Activated CD8-positive, alpha-beta memory T cell treated with anti-CD3 and anti-CD28 coated beads, Interleukin-2, amount 50 U/mL, for 48 hours (primary cell): Measurements from ENCODE around the gene MYCBP2.
"Not testable (repeated sequence)": the region's sequence is repeated elsewhere in the genome, so short reads cannot be mapped to it uniquely, and the experiment has no call there.

Source experiments
- DNase-seq: peaks from one replicate; pipeline ENCODE4 v3.0.0-alpha.2; 2020

MYCBP2 gene

DNA sequence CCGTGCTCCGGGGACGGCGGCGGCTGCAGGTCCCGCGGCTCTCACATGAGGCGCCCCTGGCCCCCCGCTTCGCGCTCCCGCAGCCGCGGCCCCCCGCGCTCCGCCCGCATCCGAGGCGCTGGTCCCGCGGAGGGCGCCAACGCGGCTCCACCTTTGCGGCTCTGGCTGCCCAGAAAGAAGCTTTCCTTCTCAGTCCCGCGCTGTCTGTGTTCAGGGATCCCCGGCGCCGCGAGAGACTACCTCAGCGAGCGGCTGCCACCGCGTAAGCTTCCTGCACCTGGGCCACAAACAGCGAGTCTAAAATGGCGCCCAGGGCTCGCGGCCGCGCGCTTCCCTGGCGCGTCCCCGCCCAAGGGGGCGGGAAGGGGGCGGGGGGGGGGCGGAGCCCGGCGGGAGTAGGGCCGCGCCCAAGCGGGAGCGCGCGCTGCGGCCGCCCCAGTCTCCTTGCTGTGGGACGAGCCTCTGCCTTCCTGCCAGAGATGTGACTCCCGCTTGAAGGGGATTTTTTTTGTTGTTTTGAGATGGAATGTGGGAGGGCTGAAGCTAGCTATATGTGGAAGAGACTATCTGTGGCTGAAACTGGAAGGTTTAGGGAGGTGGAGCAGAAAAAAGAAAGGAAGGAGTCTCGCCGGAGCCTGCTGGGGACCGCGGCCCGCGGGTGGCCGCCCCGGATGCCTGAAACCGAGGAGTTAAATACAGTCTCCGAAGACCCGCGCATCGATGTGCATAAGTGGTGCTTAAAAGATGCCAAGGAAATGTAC is 299.9 kb downstream of the MYCBP2 start, which contains the start of gene FBXL3:
TSS of gene FBXL3 (minus strand) at position 299 of the 761 bp plus-strand sequence. CDS start 5,299 bp downstream, outside the sequence.
- DNase-seq, result peak; percentile 90

- peak; percentile 83 for DNase-seq
These were observed 300.5 kb downstream of the MYCBP2 start for GRCh38 chr13:77026255-77026860.

DNA sequence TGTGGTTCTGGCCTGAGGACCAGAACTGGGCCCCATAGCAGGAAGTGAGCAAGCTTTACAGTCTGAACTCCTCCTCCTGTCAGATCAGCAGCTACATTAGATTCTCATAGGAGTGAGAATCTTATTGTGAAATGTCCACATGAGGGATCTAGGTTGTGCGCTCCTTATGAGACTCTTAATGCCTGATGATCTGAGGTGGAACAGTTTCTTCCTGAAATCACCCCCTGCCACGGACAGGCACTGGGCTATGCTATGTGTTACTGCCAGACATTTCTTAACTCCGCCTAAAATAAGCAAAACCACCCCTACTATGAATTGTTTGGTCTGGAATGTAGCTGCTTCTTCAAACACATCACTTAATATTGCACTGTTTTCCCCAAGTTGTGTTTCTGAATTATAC is 304.6 kb downstream of the MYCBP2 start:
- DNase-seq, result no peak

DNA sequence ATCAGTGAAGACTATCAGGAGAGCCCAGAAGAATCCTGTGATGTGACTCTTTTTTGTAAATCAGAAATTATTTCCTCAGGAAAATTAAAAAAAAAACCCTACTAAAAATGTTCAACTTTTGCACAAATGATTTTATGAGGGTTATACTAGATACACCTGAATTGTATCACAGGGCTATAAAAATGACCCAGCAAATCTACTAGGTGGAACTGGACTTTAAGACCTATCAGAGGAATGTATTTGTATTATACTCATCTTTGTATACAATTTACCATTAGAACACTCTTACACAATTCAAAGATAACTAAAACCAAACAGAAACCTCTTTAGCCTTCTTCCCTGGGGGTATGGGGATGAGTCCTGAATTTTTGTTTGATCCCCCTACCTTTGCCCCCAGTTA is 307.1 kb downstream of the MYCBP2 start:
- DNase-seq, result no peak

GRCh38 chr13:77016888-77017623 is 309.8 kb downstream of the MYCBP2 start:
- DNase-seq, result no peak

DNA sequence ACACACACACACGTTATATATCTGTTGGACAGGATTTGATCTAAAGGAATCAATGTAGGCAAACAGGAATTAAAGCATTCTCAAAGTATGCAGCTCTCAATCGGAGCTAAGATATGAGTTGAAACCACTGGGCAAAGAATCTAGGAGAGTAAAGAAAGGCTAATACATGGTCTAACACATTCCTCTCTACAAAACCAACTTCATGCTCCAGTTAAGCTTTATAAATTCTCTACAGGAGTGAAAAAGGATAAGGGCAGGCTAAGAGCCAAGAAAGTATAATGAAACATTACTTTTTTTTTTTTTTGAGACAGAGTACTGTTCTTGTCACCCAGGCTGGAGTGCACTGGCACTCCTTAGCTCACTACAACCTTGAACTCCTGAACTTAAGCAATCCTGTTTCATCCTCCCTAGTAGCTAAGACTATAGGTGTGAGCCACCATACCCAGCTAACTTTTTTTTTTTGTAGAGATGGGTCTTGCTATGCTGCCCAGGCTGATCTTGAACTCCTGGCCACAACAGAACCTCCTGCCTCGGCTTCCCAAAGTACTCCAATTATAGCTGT is 310.6 kb downstream of the MYCBP2 start:
- DNase-seq, result no peak

DNA sequence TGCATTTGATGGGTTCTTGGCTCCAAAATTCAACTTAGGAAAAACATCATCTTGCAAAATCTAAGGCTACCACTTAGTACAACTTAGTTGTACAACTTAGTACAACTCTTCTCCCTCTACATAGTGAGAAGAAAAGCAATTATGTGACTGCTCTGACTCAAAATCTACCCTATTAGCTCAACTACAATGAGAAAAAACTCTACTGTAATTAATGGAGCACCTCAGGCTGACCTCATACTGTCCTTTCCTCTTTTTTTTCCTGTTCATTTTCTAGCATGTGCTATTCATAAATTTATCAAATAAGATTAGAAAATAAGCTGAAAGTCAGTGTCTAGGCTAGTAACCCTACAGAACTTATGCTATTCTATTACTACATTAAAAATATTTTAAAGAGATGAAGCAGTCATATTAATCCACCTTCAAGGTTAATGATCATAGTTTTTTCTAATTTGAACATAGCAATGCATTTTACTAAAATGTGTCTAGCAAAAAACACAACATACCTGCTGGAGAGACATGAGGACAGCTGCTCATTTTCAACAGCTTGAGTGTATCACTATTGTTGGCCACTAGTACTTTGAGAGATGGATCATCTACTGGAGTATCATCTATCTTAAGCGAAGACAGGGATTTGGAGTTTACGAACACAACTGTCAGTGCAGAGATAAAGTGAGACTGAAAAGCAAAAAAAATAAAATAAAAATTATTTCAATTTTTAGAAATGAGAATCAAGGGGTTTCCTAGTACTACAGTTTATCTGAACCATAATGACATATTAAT is 311.8 kb downstream of the MYCBP2 start:
- no peak for DNase-seq

GRCh38 chr13:77013853-77014542 is 312.9 kb downstream of the MYCBP2 start:
- no peak for DNase-seq

DNA sequence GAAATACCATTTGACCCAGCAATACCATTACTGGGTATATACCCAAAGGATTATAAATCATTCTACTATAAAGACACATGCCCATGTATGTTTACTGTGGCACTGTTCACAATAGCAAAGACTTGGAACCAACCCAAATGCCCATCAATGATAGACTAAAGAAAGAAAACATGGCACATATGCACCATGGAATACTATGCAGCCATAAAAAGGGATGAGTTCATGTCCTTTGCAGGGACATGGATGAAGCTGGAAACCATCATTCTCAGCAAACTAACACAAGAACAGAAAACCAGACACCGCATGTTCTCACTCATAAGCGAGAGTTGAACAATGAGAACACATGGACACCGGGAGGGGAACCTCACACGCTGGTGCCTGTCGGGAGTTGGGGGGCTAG is 317.2 kb downstream of the MYCBP2 start:
- not testable (repeated sequence) for DNase-seq

DNA sequence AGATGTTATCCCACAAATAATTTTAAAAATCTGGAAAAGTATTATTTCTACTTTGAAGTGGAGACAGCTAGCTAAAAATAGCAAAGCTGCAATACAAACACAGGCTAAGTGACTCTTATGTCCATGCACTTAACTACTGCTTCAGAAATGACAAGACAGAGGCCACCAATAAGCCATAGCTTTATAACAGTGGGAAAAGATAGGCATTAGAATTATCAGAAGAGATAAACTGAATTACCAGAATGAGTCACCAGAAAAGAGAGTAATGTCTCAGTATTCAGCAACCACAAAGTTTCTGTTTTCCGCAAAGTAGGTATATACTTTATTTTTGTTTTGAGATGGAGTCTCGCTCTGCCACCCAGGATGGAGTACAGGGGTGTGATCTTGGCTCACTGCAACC is 317.9 kb downstream of the MYCBP2 start:
- no peak for DNase-seq

DNA sequence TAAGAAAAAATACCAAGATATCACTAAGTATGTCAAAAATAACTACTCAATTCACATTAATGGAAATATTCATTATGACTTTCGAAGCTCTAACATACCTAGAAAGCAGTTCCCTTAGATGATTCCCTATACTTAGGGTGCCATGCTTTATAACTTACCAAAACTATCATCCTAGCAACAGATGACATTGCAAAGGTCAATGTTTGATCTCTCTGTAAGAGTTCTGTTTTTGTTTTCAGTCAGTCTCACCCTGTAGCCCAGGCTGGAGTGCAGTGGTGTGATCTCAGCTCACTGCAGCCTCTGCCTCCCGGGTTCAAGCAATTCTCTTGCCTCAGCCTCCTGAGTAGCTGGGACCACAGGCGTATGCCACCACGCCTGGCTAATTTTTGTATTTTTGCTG is 318.6 kb downstream of the MYCBP2 start:
- not testable (repeated sequence) for DNase-seq

DNA sequence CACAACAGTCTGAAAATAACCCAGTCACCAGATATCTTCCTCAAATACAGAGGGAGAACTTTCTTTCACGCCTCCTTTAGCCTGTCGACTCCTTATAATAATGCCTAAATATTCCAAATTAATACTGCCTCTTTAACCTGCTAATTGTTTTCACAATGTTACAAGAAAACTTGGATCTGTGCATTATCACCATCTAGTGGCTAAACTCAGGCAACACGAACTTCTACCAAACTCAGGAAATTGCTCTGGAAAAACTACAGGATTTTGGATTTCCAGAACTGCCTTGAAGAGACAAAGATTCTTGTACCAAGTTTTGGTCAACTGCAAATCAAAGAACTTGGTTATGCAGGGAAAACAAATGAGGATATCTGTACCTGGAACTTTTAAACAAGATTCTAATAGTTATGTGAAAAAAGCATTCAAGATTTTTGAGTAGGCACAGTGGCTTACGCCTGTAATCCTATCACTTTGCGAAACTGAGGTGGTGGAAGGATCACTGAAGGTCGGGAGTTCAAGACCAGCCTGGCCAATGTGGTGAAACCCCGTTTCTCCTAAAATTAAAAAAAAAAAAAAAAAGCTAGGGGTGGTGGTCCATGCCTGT is 324.2 kb downstream of the MYCBP2 start:
- no peak for DNase-seq

DNA sequence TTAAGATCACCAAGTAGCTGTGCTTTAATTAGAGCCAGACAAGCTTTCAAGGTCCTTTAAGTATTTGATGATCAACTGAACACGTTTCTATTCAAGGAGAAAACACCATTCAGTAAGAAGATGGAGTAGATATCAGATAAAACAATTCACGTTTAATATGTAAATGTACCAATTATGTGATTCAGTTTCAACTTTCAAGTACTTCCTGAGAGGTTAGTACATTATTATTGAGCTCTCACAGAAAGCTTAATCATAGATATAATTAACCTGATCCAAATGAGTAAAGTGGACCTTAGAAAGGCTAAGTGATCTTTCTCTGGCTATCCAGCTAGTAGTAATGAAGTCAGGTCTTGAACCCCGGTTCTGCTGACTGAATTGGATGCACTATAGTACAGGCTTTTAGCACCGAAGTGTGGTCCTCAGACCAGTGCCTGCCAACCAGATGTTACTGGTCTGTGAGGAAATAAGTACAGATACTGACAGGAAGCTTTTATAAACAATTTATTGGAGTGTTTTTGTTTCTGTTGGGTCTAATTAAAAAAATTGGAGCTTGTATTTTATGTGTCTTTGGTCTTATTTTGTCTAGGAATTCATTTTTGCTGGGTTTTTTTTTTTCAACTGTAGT is 324.8 kb downstream of the MYCBP2 start:
- DNase-seq, result no peak

GRCh38 chr13:77001540-77001939 is 325.4 kb downstream of the MYCBP2 start:
- DNase-seq, result no peak

- DNase-seq, result no peak
These were observed 326.4 kb downstream of the MYCBP2 start for GRCh38 chr13:77000475-77000874.
